Duodenal mucosa (tissue), 2 donors: ENCODE results near the gene UTP20.
"Not testable (repeated sequence)": the region's sequence is repeated elsewhere in the genome, so short reads cannot be mapped to it uniquely, and the experiment has no call there.

Source experiments
- H3K27ac ChIP-seq: one replicate; pipeline ENCODE4 v1.7.0; 2013; ENCODE audit warnings: low read depth, low read length
- H3K27me3 ChIP-seq, 2 donors: one replicate each; pipeline ENCODE4 v1.7.0; 2013; ENCODE audit warnings: low read length in 2 of 2, control low read depth in 1 of 2; ENCODE audit not compliant: insufficient read depth in 2 of 2, control insufficient read depth in 1 of 2
- H3K36me3 ChIP-seq, 2 donors: one replicate each; pipeline ENCODE4 v1.7.0; 2013; ENCODE audit warnings: low read length in 2 of 2, control low read depth in 1 of 2; ENCODE audit not compliant: insufficient read depth in 2 of 2, control insufficient read depth in 1 of 2
- H3K4me1 ChIP-seq, 2 donors: one replicate each; pipeline ENCODE4 v1.7.0; 2013; ENCODE audit warnings: low read length in 2 of 2, control low read depth in 1 of 2; ENCODE audit not compliant: insufficient read depth in 2 of 2, control insufficient read depth in 1 of 2
- H3K4me3 ChIP-seq, 2 donors: one replicate each; pipeline ENCODE4 v1.7.0; 2013; ENCODE audit warnings: low read length in 2 of 2, low read depth in 1 of 2
- H3K9ac ChIP-seq, 2 donors: one replicate each; pipeline ENCODE4 v1.7.0; 2013; ENCODE audit warnings: low read length in 2 of 2, low read depth in 1 of 2
- H3K9me3 ChIP-seq, 2 donors: one replicate each; pipeline ENCODE4 v1.7.0; 2013; ENCODE audit warnings: low read length in 2 of 2, control low read depth in 1 of 2; ENCODE audit not compliant: control insufficient read depth in 1 of 2

UTP20 gene

GRCh38 chr12:101356794-101357193, 76.9 kb downstream of the UTP20 start:
- Histone ChIP-seq H3K27ac (no peak overlapping the region), H3K9me3 (no peaks in the 10 kb centered on the region), H3K9ac (no peak overlapping the region), H3K4me3 (no peak overlapping the region), H3K4me1 (no peaks in the 10 kb centered on the region), H3K36me3 (peaks cover 14 to 44% of the 10 kb centered on the region in 2 donors), H3K27me3 (no peaks in the 10 kb centered on the region)

- Histone ChIP-seq H3K36me3 (peaks cover 16 to 56% of the 10 kb centered on the region in 2 donors), H3K9ac (no peak overlapping the region), H3K4me1 (no peaks in the 10 kb centered on the region), H3K27ac (no peak overlapping the region), H3K27me3 (no peaks in the 10 kb centered on the region), H3K4me3 (no peak overlapping the region), H3K9me3 (no peaks in the 10 kb centered on the region)
Measured at GRCh38 chr12:101361455-101361854, 81.5 kb downstream of the UTP20 start.

- H3K27me3 ChIP-seq = no peaks in the 10 kb centered on the region
- H3K4me3 ChIP-seq = no peak overlapping the region
- no peaks in the 10 kb centered on the region for H3K9me3 ChIP-seq
- no peak overlapping the region for H3K9ac ChIP-seq
- H3K27ac ChIP-seq = no peak overlapping the region
- no peaks in the 10 kb centered on the region for H3K4me1 ChIP-seq
- H3K36me3 ChIP-seq = peaks cover 36 to 73% of the 10 kb centered on the region in 2 donors
Measured at GRCh38 chr12:101368016-101368415, 88.1 kb downstream of the UTP20 start.

- Histone ChIP-seq H3K4me1 (no peaks in the 10 kb centered on the region), H3K9me3 (no peaks in the 10 kb centered on the region), H3K9ac (no peak overlapping the region), H3K4me3 (no peak overlapping the region), H3K27me3 (no peaks in the 10 kb centered on the region), H3K27ac (no peak overlapping the region), H3K36me3 (peaks cover 29 to 65% of the 10 kb centered on the region in 2 donors)
Measured at GRCh38 chr12:101372431-101372830, 92.5 kb downstream of the UTP20 start.

- Histone ChIP-seq H3K27me3 (no peaks in the 10 kb centered on the region), H3K36me3 (peaks cover 14 to 63% of the 10 kb centered on the region in 2 donors), H3K4me1 (no peaks in the 10 kb centered on the region), H3K4me3 (no peak overlapping the region), H3K9me3 (no peaks in the 10 kb centered on the region), H3K9ac (no peak overlapping the region), H3K27ac (no peak overlapping the region)
Measured at GRCh38 chr12:101375573-101375972, 95.7 kb downstream of the UTP20 start.

- H3K4me3 ChIP-seq = no peak overlapping the region
Measured at GRCh38 chr12:101379149-101379548, 99.2 kb downstream of the UTP20 start.

GRCh38 chr12:101391181-101391580, 111.3 kb downstream of the UTP20 start:
- H3K9me3 ChIP-seq, H3K4me1 ChIP-seq, H3K4me3 ChIP-seq, H3K27ac ChIP-seq, H3K9ac ChIP-seq, H3K27me3 ChIP-seq: not testable (repeated sequence)
- peaks cover 25 to 50% of the 10 kb centered on the region in 2 donors for H3K36me3 ChIP-seq

More at GRCh38 chr12:101379149-101379548, 99.2 kb downstream of the UTP20 start:
- no peak overlapping the region for H3K9ac ChIP-seq
- no peaks in the 10 kb centered on the region for H3K9me3 ChIP-seq
- no peaks in the 10 kb centered on the region for H3K27me3 ChIP-seq
- no peak overlapping the region for H3K27ac ChIP-seq
- H3K36me3 ChIP-seq = peaks cover 7 to 63% of the 10 kb centered on the region in 2 donors
- no peaks in the 10 kb centered on the region for H3K4me1 ChIP-seq

GRCh38 chr12:101407049-101407435, 127.1 kb downstream of the UTP20 start:
- Histone ChIP-seq H3K27ac (peak overlapping the region; percentile 82), H3K9ac (peak overlapping the region; percentile 89 to 97), H3K4me1 (peaks cover 11 to 18% of the 10 kb centered on the region in 2 donors), H3K9me3 (no peaks in the 10 kb centered on the region), H3K4me3 (peak overlapping the region; percentile 83 to 98), H3K36me3 (peaks cover 0 to 3% of the 10 kb centered on the region in 2 donors), H3K27me3 (no peaks in the 10 kb centered on the region)

GRCh38 chr12:101407436-101408345, 127.8 kb downstream of the UTP20 start, which contains the start of gene ARL1:
TSS of gene ARL1 (minus strand) at chr12:101407772. CDS start at chr12:101407645, 127 bp downstream.
- H3K9me3 ChIP-seq = no peaks in the 10 kb centered on the region
- H3K27me3 ChIP-seq = no peaks in the 10 kb centered on the region
- peaks cover 0 to 3% of the 10 kb centered on the region in 2 donors for H3K36me3 ChIP-seq
- H3K9ac ChIP-seq = peak within 1 kb of the TSS; percentile 89 to 97
- H3K4me1 ChIP-seq = peaks cover 11 to 18% of the 10 kb centered on the region in 2 donors
- H3K4me3 ChIP-seq = peak within 1 kb of the TSS; percentile 83 to 98
- H3K27ac ChIP-seq = peak within 1 kb of the TSS; percentile 82

- not testable (repeated sequence) for H3K36me3 ChIP-seq, H3K9ac ChIP-seq, H3K4me3 ChIP-seq, H3K9me3 ChIP-seq, H3K27ac ChIP-seq, H3K27me3 ChIP-seq
- peaks cover 11 to 18% of the 10 kb centered on the region in 2 donors for H3K4me1 ChIP-seq
Measured at GRCh38 chr12:101410169-101410568, 130.3 kb downstream of the UTP20 start.
